Endothelial cell of umbilical vein (primary cell): ENCODE data around the gene UBE3B. TPM values are rescaled to one million over a fixed set of nuclear protein-coding genes. Genes with fewer than 3 reads are reported as not detected.

Experiments used
- BruUV-seq: library from RNA; stranded (reverse); fragments of 400-500 nt; replicated peaks from 2 replicates; lab custom pipeline; 2021; lab: Mats Ljungman, UMichigan
- CTCF ChIA-PET: fragments of 300-600, 350-600 bp; sonication (Branson Sonifier 250); formaldehyde crosslinking; loops from one replicate; lab custom pipeline; 2021; ENCODE audit warnings: antibody characterized with exemption, inconsistent platforms; lab: Charles Lee
- POLR2A ChIA-PET: fragments of 300-600, 350-600 bp; sonication (Branson Sonifier 250); formaldehyde crosslinking; loops from one replicate; lab custom pipeline; 2021; ENCODE audit warnings: antibody characterized with exemption, inconsistent platforms; lab: Charles Lee
- DNase-seq: peaks from one replicate; pipeline ENCODE4 v3.0.0-alpha.2; 2011; ENCODE audit warnings: low read depth, low spot score
- FAIRE-seq: peaks from 2 replicates; lab custom pipeline; 2011; peaks lifted over from hg19 to GRCh38; lab: Jason Lieb, UNC
- H2AFZ ChIP-seq: 2 replicates; pipeline ENCODE4 v1.6.0; 2012; ENCODE audit warnings: low read depth, low read length, control low read depth, inconsistent platforms
- H3K27ac ChIP-seq: 2 replicates; pipeline ENCODE4 v1.5.1; 2011; ENCODE audit warnings: low read depth, mild to moderate bottlenecking, control low read depth, low read length, moderate library complexity; ENCODE audit not compliant: insufficient read depth
- H3K27me3 ChIP-seq, 2 experiments: 2 replicates each; pipeline versions ENCODE4 v1.6.0 to v1.6.1; 2011; ENCODE audit warnings: low read length in 2 of 2, mixed read lengths in 1 of 2; ENCODE audit not compliant: control insufficient read depth in 2 of 2, insufficient read depth in 2 of 2
- H3K36me3 ChIP-seq, 2 experiments: 2 replicates in 1 of 2; 3 replicates in 1 of 2; pipeline ENCODE4 v1.5.1; 2011; ENCODE audit warnings: low read length in 2 of 2, mild to moderate bottlenecking in 1 of 2, moderate library complexity in 1 of 2; ENCODE audit not compliant: control insufficient read depth in 2 of 2, insufficient read depth in 2 of 2; ENCODE audit errors: extremely low read depth in 1 of 2
- H3K4me1 ChIP-seq: 3 replicates; pipeline ENCODE4 v1.5.1; 2011; ENCODE audit warnings: mild to moderate bottlenecking, low read length; ENCODE audit not compliant: control insufficient read depth, insufficient read depth; ENCODE audit errors: extremely low read depth
- H3K4me2 ChIP-seq: 2 replicates; pipeline ENCODE4 v1.6.1; 2011; ENCODE audit warnings: low read length, control low read depth, mixed read lengths; ENCODE audit not compliant: insufficient read depth
- H3K4me3 ChIP-seq, 3 experiments: fragments of 200-600 bp in 1 of 3; sonication (generic), shearing (Covaris generic) in 1 of 3; replicated peaks in 1 of 3; 2 replicates each; pipeline ENCODE4 v1.5.1; 2011 to 2016; ENCODE audit warnings: control low read depth in 3 of 3, low read length in 3 of 3, mild to moderate bottlenecking in 2 of 3, inconsistent platforms in 1 of 3, low read depth in 1 of 3, moderate library complexity in 1 of 3; ENCODE audit not compliant: insufficient read depth in 1 of 3
- H3K79me2 ChIP-seq: 2 replicates; pipeline ENCODE4 v1.6.0; 2012; ENCODE audit warnings: low read length, inconsistent platforms; ENCODE audit not compliant: control insufficient read depth, insufficient read depth
- H3K9ac ChIP-seq: replicated peaks from 2 replicates; pipeline ENCODE3; 2011; ENCODE audit warnings: low read length, control low read depth; ENCODE audit not compliant: insufficient read depth; ENCODE audit errors: extremely low read depth
- H3K9me1 ChIP-seq: replicated peaks from 3 replicates; pipeline ENCODE4 v1.6.0; 2011; ENCODE audit warnings: mild to moderate bottlenecking, low read length; ENCODE audit not compliant: control insufficient read depth, insufficient read depth; ENCODE audit errors: extremely low read depth
- H3K9me3 ChIP-seq: replicated peaks from 2 replicates; pipeline ENCODE4 v1.5.1; 2012; ENCODE audit warnings: low read length, inconsistent platforms; ENCODE audit not compliant: control insufficient read depth, insufficient read depth
- H4K20me1 ChIP-seq: replicated peaks from 2 replicates; pipeline ENCODE3; 2011; ENCODE audit warnings: mild to moderate bottlenecking, low read length; ENCODE audit not compliant: control insufficient read depth, insufficient read depth; ENCODE audit errors: extremely low read depth
- CTCF ChIP-seq, 2 donors: IDR thresholded peaks; 1 replicate in 1 of 2; 2 replicates in 1 of 2; pipeline ENCODE4 v1.5.1; 2011; ENCODE audit warnings: low read length in 2 of 2, mild to moderate bottlenecking in 2 of 2, moderate library complexity in 2 of 2, control low read depth in 1 of 2, inconsistent platforms in 1 of 2, low read depth in 1 of 2; ENCODE audit not compliant: insufficient read depth in 1 of 2; ENCODE audit errors: extremely low read depth in 1 of 2
- EZH2 ChIP-seq: IDR thresholded peaks from 2 replicates; pipeline ENCODE4 v1.6.1; 2012; ENCODE audit warnings: borderline replicate concordance, low read depth, mild to moderate bottlenecking, moderate library complexity, low read length, inconsistent platforms; ENCODE audit not compliant: severe bottlenecking
- FOS ChIP-seq: IDR thresholded peaks from 2 replicates; pipeline ENCODE4 v1.6.1; 2011; ENCODE audit warnings: mild to moderate bottlenecking, low read length, moderate library complexity, borderline replicate concordance; ENCODE audit not compliant: insufficient read depth
- GATA2 ChIP-seq: IDR thresholded peaks from 2 replicates; pipeline ENCODE4 v1.7.0; 2011; ENCODE audit warnings: low read depth, mild to moderate bottlenecking, moderate library complexity, mixed read lengths, low read length; ENCODE audit not compliant: insufficient read length, insufficient read depth
- JUN ChIP-seq: IDR thresholded peaks from 2 replicates; pipeline ENCODE4 v1.6.1; 2011; ENCODE audit warnings: borderline replicate concordance, low read depth; ENCODE audit not compliant: insufficient read length, insufficient read depth
- MAX ChIP-seq: IDR thresholded peaks from 2 replicates; pipeline ENCODE4 v1.6.1; 2011; ENCODE audit not compliant: insufficient read depth, insufficient read length
- MYC ChIP-seq: IDR thresholded peaks from one replicate; pipeline ENCODE4 v1.6.1; 2011; ENCODE audit warnings: mild to moderate bottlenecking, low read depth, low read length
- POLR2A ChIP-seq: IDR thresholded peaks from 2 replicates; pipeline ENCODE4 v1.6.1; 2012; ENCODE audit warnings: low read depth, mild to moderate bottlenecking, control low read depth, low read length
- POLR2AphosphoS5 ChIP-seq: IDR thresholded peaks from 2 replicates; pipeline ENCODE4 v1.6.1; 2012; ENCODE audit warnings: low read depth, mild to moderate bottlenecking, control low read depth, low read length, moderate library complexity; ENCODE audit not compliant: insufficient read depth
- dilution Hi-C: fragments of 300-500 bp; cut with MboI; formaldehyde crosslinking; loops from one replicate; pipeline ENCODE4 v1.15.0; 2019; ENCODE audit warnings: low sequenced_read_pairs; ENCODE audit not compliant: extremely low pct_ligation_motif_present
- intact Hi-C: fragments of 100-400 bp; cut with micrococcal nuclease; formaldehyde crosslinking; loops from one replicate; pipeline ENCODE4 v1.10.0; 2022
- polyA plus RNA-seq, 4 experiments: library from polyadenylated mRNA; depleted of rRNA in 3 of 4; stranded (reverse) in 3 of 4; unstranded in 1 of 4; fragments of >200 nt; gene quantifications; 2 replicates each; pipeline versions ENCODE4 v1.2.1 to v1.2.3, GENCODE V29; 2011 to 2012; ENCODE audit warnings: missing spikeins in 1 of 4
- total RNA-seq: library from RNA; stranded (reverse); gene quantifications from 2 replicates; pipeline ENCODE4 v1.2.3, GENCODE V29; 2021

Gene UBE3B
- total and polyA plus RNA-seq, 2 donors (not counting 3 experiments of a cell fraction or from before 2014, with no cell fraction given), result 24.9 to 40.8 TPM

- H3K4me1 ChIP-seq, result no peaks in the 10 kb centered on the region
- no peak overlapping the region for H3K9ac ChIP-seq
- no peak overlapping the region for H2AFZ ChIP-seq
- BruUV-seq, result no TSS peak
- no peak for FAIRE-seq
- H4K20me1 ChIP-seq, result no peaks in the 10 kb centered on the region
- no peaks in the 10 kb centered on the region for H3K9me3 ChIP-seq
- intact Hi-C loops, result no loop called here
- H3K27me3 ChIP-seq, result no peaks in the 10 kb centered on the region
- dilution Hi-C loops, result no loop called here
- no peak for TF ChIP-seq CTCF (IDR thresholded peaks at IDR 0.05; ENCODE audit: extremely low read depth in 1 of 2, insufficient read depth in 1 of 2, low read depth in 1 of 2, low read length in 2 of 2)
- no peak for TF ChIP-seq MYC
- no peak for TF ChIP-seq FOS
- TF ChIP-seq JUN, result no peak
- no peak for TF ChIP-seq MAX
- TF ChIP-seq POLR2AphosphoS5, result no peak
- TF ChIP-seq POLR2A, result no peak
- no peak for TF ChIP-seq EZH2
- TF ChIP-seq GATA2, result no peak
- DNase-seq, result no peak
- ChIA-PET POLR2A (no interaction called here), CTCF (interaction anchor here (0.9 to 1.9 kb wide), 3 partner anchors 16 to 193 kb away, joined by 4 to 7 read pairs (median 6); no protein-coding TSS in a partner anchor)
- no peak overlapping the region for H3K27ac ChIP-seq
- no peak overlapping the region for H3K4me2 ChIP-seq
- H3K9me1 ChIP-seq, result no peaks in the 10 kb centered on the region
- H3K36me3 ChIP-seq, result peaks cover 6 to 42% of the 10 kb centered on the region in 2 experiments
- no peaks in the 10 kb centered on the region for H3K79me2 ChIP-seq
- H3K4me3 ChIP-seq, result no peak overlapping the region
Measured at GRCh38 chr12:109581856-109582255, 104.4 kb downstream of the UBE3B start.
